Gastroesophageal sphincter (tissue), 4 donors: ENCODE data around the gene FAM177B. TPM values are rescaled to one million over a fixed set of nuclear protein-coding genes. Genes with fewer than 3 reads are reported as not detected.

Experiments
- ATAC-seq: fragments of 150-250 bp; one replicate; pipeline ENCODE4 v1.9.1; 2016; ENCODE audit warnings: mild to moderate bottlenecking, moderate library complexity
- H3K27ac ChIP-seq, 4 donors: fragments of 200-600 bp; sonication (generic) in 3 of 4; 1 replicate in 3 of 4; 2 replicates in 1 of 4; pipeline ENCODE4 v1.5.1; 2016 to 2019
- H3K27me3 ChIP-seq: fragments of 200-600 bp; sonication (generic); one replicate; pipeline ENCODE4 v1.5.1; 2019
- H3K36me3 ChIP-seq, 2 donors: fragments of 200-600 bp; sonication (generic); one replicate each; pipeline ENCODE4 v1.5.1; 2019; ENCODE audit warnings: control low read depth in 1 of 2
- H3K4me1 ChIP-seq, 3 donors: fragments of 200-600 bp; sonication (generic); 1 replicate in 2 of 3; 2 replicates in 1 of 3; pipeline ENCODE4 v1.5.1; 2016 to 2019; ENCODE audit warnings: control low read depth in 2 of 3
- H3K4me3 ChIP-seq, 2 donors: fragments of 200-600 bp; sonication (generic); one replicate each; pipeline ENCODE4 v1.5.1; 2019; ENCODE audit warnings: mild to moderate bottlenecking in 1 of 2, moderate library complexity in 1 of 2
- H3K9me3 ChIP-seq, 3 donors: fragments of 200-600 bp; sonication (generic); one replicate each; pipeline ENCODE4 v1.5.1; 2017 to 2019; ENCODE audit warnings: control low read depth in 2 of 3
- CTCF ChIP-seq, 4 experiments: fragments of 200-600 bp in 2 of 4; fragments of 450-650 bp in 2 of 4; sonication (generic) in 1 of 4; IDR thresholded peaks; one replicate each; pipeline ENCODE4 v1.5.1; 2017 to 2019; ENCODE audit warnings: antibody characterized with exemption in 4 of 4, mild to moderate bottlenecking in 2 of 4, moderate library complexity in 2 of 4
- EP300 ChIP-seq: sonication (generic); formaldehyde crosslinking; IDR thresholded peaks from one replicate; pipeline ENCODE4 v1.6.1; 2017; ENCODE audit warnings: antibody characterized with exemption, mild to moderate bottlenecking
- POLR2A ChIP-seq, 2 donors: fragments of 450-650 bp; IDR thresholded peaks; one replicate each; pipeline ENCODE4 v1.6.1; 2017; ENCODE audit warnings: antibody characterized with exemption in 2 of 2, mild to moderate bottlenecking in 2 of 2, moderate library complexity in 1 of 2
- POLR2AphosphoS5 ChIP-seq: sonication (generic); formaldehyde crosslinking; IDR thresholded peaks from one replicate; pipeline ENCODE4 v1.6.1; 2017; ENCODE audit warnings: antibody characterized with exemption
- WGBS, 2 donors: methylation state at CpG; one replicate each; pipeline ENCODE4 v1.1.5; 2018; ENCODE audit warnings: low coverage in 1 of 2; 5-methylcytosine and 5-hydroxymethylcytosine counted together
- total RNA-seq, 4 donors: library from RNA; depleted of rRNA; stranded (reverse); fragments of >200 nt; gene quantifications; one replicate each; pipeline ENCODE4 v1.1.0, GENCODE V29; 2016

The FAM177B gene
- total RNA-seq, 4 donors from 2014 or later = 0.73 TPM; not detected in 3

GRCh38 chr1:222728746-222729145 lies 8.3 kb upstream of the FAM177B start:
- H3K27me3 ChIP-seq = no peaks in the 10 kb centered on the region
- H3K4me1 ChIP-seq = no peaks in the 10 kb centered on the region
- no peak overlapping the region for H3K27ac ChIP-seq
- H3K9me3 ChIP-seq = no peaks in the 10 kb centered on the region
- ATAC-seq = no peak
- no peak overlapping the region for H3K4me3 ChIP-seq
- H3K36me3 ChIP-seq = peaks cover 15 to 100% of the 10 kb centered on the region in 2 donors
- TF ChIP-seq EP300 (no peak), POLR2AphosphoS5 (no peak), CTCF (IDR thresholded peaks at IDR 0.05) (no peak), POLR2A (IDR thresholded peaks at IDR 0.05) (no peak)
- 58 to 64% methylated on average over 1 of the region's 1 CpG for WGBS, 2 donors

DNA sequence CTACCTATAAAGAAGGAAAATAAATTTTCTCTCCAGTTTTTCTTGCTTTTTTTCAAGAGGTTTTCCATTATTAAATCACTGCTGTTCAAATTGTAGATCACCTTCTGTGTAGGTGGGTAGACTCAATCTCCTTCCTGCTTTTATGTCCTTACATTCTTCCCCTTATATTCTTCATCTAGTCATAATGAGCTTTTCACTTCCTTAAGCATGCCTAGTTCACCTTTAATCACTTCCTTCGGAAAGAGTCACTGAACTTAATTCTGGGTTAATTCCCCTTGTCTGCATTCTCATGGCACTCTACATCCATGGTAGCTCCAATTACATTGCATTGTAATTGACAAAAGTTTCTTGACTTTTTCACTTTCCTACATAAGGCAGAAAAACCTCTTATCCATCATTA lies 6.1 kb upstream of the FAM177B start:
- TF ChIP-seq POLR2A (IDR thresholded peaks at IDR 0.05) (no peak), EP300 (no peak), CTCF (IDR thresholded peaks at IDR 0.05) (no peak), POLR2AphosphoS5 (no peak)
- Histone ChIP-seq H3K27ac (no peak overlapping the region), H3K36me3 (peaks cover 19 to 100% of the 10 kb centered on the region in 2 donors), H3K4me1 (no peaks in the 10 kb centered on the region), H3K9me3 (no peaks in the 10 kb centered on the region), H3K4me3 (no peak overlapping the region), H3K27me3 (no peaks in the 10 kb centered on the region)
- no peak for ATAC-seq
- 83 to 100% methylated on average over 1 of the region's 1 CpG for WGBS, 2 donors

DNA sequence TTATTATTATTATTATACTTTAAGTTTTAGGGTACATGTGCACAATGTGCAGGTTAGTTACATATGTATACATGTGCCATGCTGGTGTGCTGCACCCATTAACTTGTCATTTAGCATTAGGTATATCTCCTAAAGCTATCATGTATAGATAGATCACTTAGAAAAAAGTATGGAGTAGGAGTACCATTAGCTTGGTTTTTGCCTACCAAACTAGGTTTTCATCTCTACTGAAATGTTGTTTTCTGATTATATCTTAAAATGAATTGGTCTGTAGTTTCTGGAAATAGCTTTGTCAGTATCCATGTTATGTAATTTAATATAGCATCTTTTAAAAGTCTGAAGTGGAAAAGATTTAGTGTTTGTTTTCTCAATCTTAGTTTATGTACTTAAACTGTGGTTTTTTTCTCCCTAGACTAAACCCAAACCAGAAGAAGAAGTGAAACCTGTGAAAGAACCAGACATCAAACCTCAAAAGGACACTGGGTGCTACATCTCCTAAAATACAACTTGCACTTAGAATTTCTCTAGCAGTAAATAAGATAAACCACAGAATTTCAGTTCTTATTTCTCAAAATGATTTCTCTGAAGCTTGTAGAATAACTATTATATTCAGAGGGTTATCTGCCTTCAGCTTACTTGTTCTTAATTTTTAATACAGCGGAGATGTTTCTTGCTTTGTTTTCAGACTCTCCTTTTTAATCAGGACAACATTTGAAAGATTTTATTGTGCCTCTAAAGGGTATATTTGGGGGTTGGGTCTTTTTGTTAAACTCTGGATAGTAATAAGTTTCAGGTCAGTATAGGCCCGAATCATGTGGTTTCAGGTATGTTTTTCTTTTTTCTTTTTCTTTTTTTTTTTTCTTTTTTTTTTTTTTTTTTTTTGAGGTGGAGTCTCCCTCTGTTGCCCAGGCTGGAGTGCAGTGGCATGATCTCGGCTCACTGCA lies 4.5 kb upstream of the FAM177B start:
- Histone ChIP-seq H3K36me3 (peaks cover 19 to 91% of the 10 kb centered on the region in 2 donors), H3K4me1 (no peaks in the 10 kb centered on the region), H3K9me3 (no peaks in the 10 kb centered on the region), H3K27ac (no peak overlapping the region), H3K4me3 (no peak overlapping the region), H3K27me3 (no peaks in the 10 kb centered on the region)
- TF ChIP-seq POLR2AphosphoS5 = no peak
- TF ChIP-seq CTCF (IDR thresholded peaks at IDR 0.05) = no peak
- no peak for TF ChIP-seq POLR2A (IDR thresholded peaks at IDR 0.05)
- TF ChIP-seq EP300 = no peak
- ATAC-seq = no peak
- 86% methylated on average over 1 to 2 of the region's 3 CpGs for WGBS, 2 donors

DNA sequence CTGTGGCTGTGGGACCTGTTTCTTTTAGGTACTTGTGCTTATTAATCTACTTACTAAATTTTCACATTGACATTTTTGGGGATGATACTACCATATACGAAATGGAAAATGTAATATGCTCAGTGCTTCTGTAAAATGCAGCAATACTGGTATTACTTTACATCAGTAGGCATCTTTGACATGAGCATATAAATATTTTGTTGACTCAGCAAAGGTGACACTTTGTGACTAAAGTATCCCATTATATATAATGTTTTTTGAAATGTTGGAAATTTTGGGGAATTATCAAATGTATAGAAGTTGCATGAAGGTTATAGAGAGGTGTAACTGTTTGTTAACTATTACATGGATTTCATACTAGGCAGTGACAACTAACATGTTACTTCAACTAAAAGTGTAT lies 2.3 kb upstream of the FAM177B start:
- no peak overlapping the region for H3K4me3 ChIP-seq
- H3K4me1 ChIP-seq = peaks cover 0 to 2% (median 0%) of the 10 kb centered on the region in 3 donors
- H3K27ac ChIP-seq = no peak overlapping the region
- no peak for TF ChIP-seq POLR2A (IDR thresholded peaks at IDR 0.05)
- TF ChIP-seq POLR2AphosphoS5 = no peak
- TF ChIP-seq EP300 = no peak
- no peak for TF ChIP-seq CTCF (IDR thresholded peaks at IDR 0.05)
- H3K27me3 ChIP-seq = no peaks in the 10 kb centered on the region
- H3K36me3 ChIP-seq = peaks cover 12 to 68% of the 10 kb centered on the region in 2 donors
- WGBS, 2 donors = 71 to 73% methylated on average over 1 of the region's 1 CpG
- H3K9me3 ChIP-seq = no peaks in the 10 kb centered on the region
- ATAC-seq = no peak

- no peak overlapping the region for H3K27ac ChIP-seq
- no peaks in the 10 kb centered on the region for H3K9me3 ChIP-seq
- 52 to 70% methylated on average over 4 to 5 of the region's 5 CpGs for WGBS, 2 donors
- H3K27me3 ChIP-seq = no peaks in the 10 kb centered on the region
- no peak overlapping the region for H3K4me3 ChIP-seq
- H3K4me1 ChIP-seq = peaks cover 0 to 2% (median 0%) of the 10 kb centered on the region in 3 donors
- H3K36me3 ChIP-seq = peaks cover 5 to 51% of the 10 kb centered on the region in 2 donors
- no peak for ATAC-seq
- TF ChIP-seq EP300 (no peak), CTCF (IDR thresholded peaks at IDR 0.05) (no peak), POLR2A (IDR thresholded peaks at IDR 0.05) (no peak)
Observed at GRCh38 chr1:222736470-222736869, 532 bp upstream of the FAM177B start.
